ENCODE data around the gene ZNF708. TPM values are rescaled to one million over a fixed set of nuclear protein-coding genes. Genes with fewer than 3 reads are reported as not detected.

The ZNF708 gene
- total RNA-seq, 2 experiments from 2014 or later, result 9.2 to 9.3 TPM

- Mint-ChIP-seq H3K27me3 (no peaks in the 10 kb centered on the region), H3K36me3 (ENCODE audit: low read depth) (no peaks in the 10 kb centered on the region), H3K4me1 (ENCODE audit: low read depth) (no peaks in the 10 kb centered on the region), H3K4me3 (no peak overlapping the region), H3K9me3 (peaks cover 5% of the 10 kb centered on the region), H3K27ac (no peak overlapping the region)
- ATAC-seq (no peak), DNase-seq (no peak)
- POLR2A ChIA-PET, result interaction anchor here (0.6 kb wide), 1 partner anchor 1685 kb away, joined by 3 read pairs; no protein-coding TSS in a partner anchor
- no peak for TF ChIP-seq CTCF (IDR thresholded peaks at IDR 0.05)
- CTCF ChIA-PET, result no interaction called here
- intact Hi-C loops (cut with micrococcal nuclease), result no loop called here
Observed at GRCh38 chr19:21256722-21257121, 72.5 kb downstream of the ZNF708 start.

Other genes with a start within 250 kb of the ZNF708 start
- gene ZNF714, start 247.2 kb downstream of the ZNF708 start, total RNA-seq, result 10 to 100 TPM; 11.6 to 11.8 TPM
- gene ZNF431, start 187.4 kb downstream of the ZNF708 start, total RNA-seq, result 10 to 100 TPM; 16.8 to 18.7 TPM
- 10 to 100 TPM; 17.7 to 18.9 TPM for gene ZNF738, start 29.6 kb upstream of the ZNF708 start, total RNA-seq
- 10 to 100 TPM; 15.1 to 15.6 TPM for gene ZNF493, start 67.7 kb upstream of the ZNF708 start, total RNA-seq
- 10 to 100 TPM; 11.8 to 14.7 TPM for gene ZNF429, start 176.2 kb upstream of the ZNF708 start, total RNA-seq